Trophoblast cell (in vitro differentiated cells and primary cell): ENCODE results near the gene BABAM2.

Experiments used
- DNase-seq, 2 donors: peaks; one replicate each; pipeline ENCODE4 v3.0.0-alpha.2; 2016
- H2AFZ ChIP-seq: 2 replicates; pipeline ENCODE4 v1.6.1; 2013; ENCODE audit warnings: low read length, moderate library complexity, mild to moderate bottlenecking; ENCODE audit not compliant: insufficient read depth, poor library complexity
- H2AK5ac ChIP-seq: 2 replicates; pipeline ENCODE4 v1.6.1; 2013; ENCODE audit warnings: mild to moderate bottlenecking, low read length
- H2BK120ac ChIP-seq: 2 replicates; pipeline ENCODE4 v1.6.1; 2013; ENCODE audit warnings: low read length, mild to moderate bottlenecking, moderate library complexity; ENCODE audit not compliant: insufficient read depth, poor library complexity
- H2BK12ac ChIP-seq: 2 replicates; pipeline ENCODE4 v1.6.1; 2013; ENCODE audit warnings: mild to moderate bottlenecking, low read length, moderate library complexity
- H2BK5ac ChIP-seq: 2 replicates; pipeline ENCODE4 v1.6.1; 2013; ENCODE audit warnings: low read length, low read depth, moderate library complexity, mild to moderate bottlenecking; ENCODE audit not compliant: poor library complexity
- H3K14ac ChIP-seq: 2 replicates; pipeline ENCODE4 v1.6.1; 2013; ENCODE audit warnings: mild to moderate bottlenecking, low read length
- H3K18ac ChIP-seq: 2 replicates; pipeline ENCODE4 v1.6.1; 2013; ENCODE audit warnings: mild to moderate bottlenecking, low read length
- H3K23ac ChIP-seq: 2 replicates; pipeline ENCODE4 v1.6.1; 2013; ENCODE audit warnings: low read length
- H3K27ac ChIP-seq: 2 replicates; pipeline ENCODE4 v1.5.1; 2013; ENCODE audit warnings: low read depth, mild to moderate bottlenecking, inconsistent platforms, low read length, moderate library complexity
- H3K27me3 ChIP-seq: 2 replicates; pipeline ENCODE4 v1.6.1; 2013; ENCODE audit warnings: inconsistent platforms, mild to moderate bottlenecking, low read length, moderate library complexity; ENCODE audit not compliant: insufficient read depth
- H3K36me3 ChIP-seq, 2 experiments: 1 replicate in 1 of 2; 2 replicates in 1 of 2; pipeline ENCODE4 v1.6.1; 2013; ENCODE audit warnings: low read length in 2 of 2, mild to moderate bottlenecking in 2 of 2, moderate library complexity in 1 of 2; ENCODE audit not compliant: insufficient read depth in 2 of 2, control insufficient read depth in 1 of 2
- H3K4ac ChIP-seq: 2 replicates; pipeline ENCODE4 v1.6.1; 2013; ENCODE audit warnings: low read depth, mild to moderate bottlenecking, low read length, moderate library complexity
- H3K4me1 ChIP-seq, 2 experiments: 1 replicate in 1 of 2; 2 replicates in 1 of 2; pipeline ENCODE4 v1.6.1; 2013; ENCODE audit warnings: low read length in 2 of 2, mild to moderate bottlenecking in 2 of 2, moderate library complexity in 1 of 2; ENCODE audit not compliant: insufficient read depth in 2 of 2, control insufficient read depth in 1 of 2
- H3K4me2 ChIP-seq: 2 replicates; pipeline ENCODE4 v1.6.1; 2013; ENCODE audit warnings: inconsistent platforms, mild to moderate bottlenecking, low read length, moderate library complexity
- H3K4me3 ChIP-seq: 2 replicates; pipeline ENCODE4 v1.5.1; 2013; ENCODE audit warnings: mild to moderate bottlenecking, low read depth, low read length, inconsistent platforms
- H3K79me1 ChIP-seq: one replicate; pipeline ENCODE4 v1.6.1; 2013; ENCODE audit warnings: low read length
- H3K79me2 ChIP-seq: 2 replicates; pipeline ENCODE4 v1.6.1; 2013; ENCODE audit warnings: low read length, mild to moderate bottlenecking; ENCODE audit not compliant: control insufficient read depth, insufficient read depth, poor library complexity
- H3K9ac ChIP-seq: 2 replicates; pipeline ENCODE4 v1.6.1; 2013; ENCODE audit warnings: mild to moderate bottlenecking, low read length
- H3K9me3 ChIP-seq: 2 replicates; pipeline ENCODE4 v1.6.1; 2013; ENCODE audit warnings: low read depth, mild to moderate bottlenecking, control low read depth, inconsistent platforms, low read length; ENCODE audit not compliant: insufficient read depth
- H4K12ac ChIP-seq: 2 replicates; pipeline ENCODE4 v1.6.1; 2013; ENCODE audit warnings: low read depth, mild to moderate bottlenecking, low read length, moderate library complexity
- H4K8ac ChIP-seq: 2 replicates; pipeline ENCODE4 v1.6.1; 2013; ENCODE audit warnings: low read depth, mild to moderate bottlenecking, low read length, moderate library complexity
- H4K91ac ChIP-seq: one replicate; pipeline ENCODE4 v1.6.1; 2013; ENCODE audit warnings: low read depth, mild to moderate bottlenecking, low read length, moderate library complexity
- WGBS: extraction: QIAGEN DNeasy Blood & Tissue Kit; methylation state at CpG from one replicate; pipeline ENCODE4 v1.1.7; 2013; ENCODE audit warnings: missing lambda C conversion rate; ENCODE audit not compliant: insufficient read length, insufficient coverage; ENCODE audit errors: extremely low coverage; 5-methylcytosine and 5-hydroxymethylcytosine counted together

Gene BABAM2

GRCh38 chr2:28355521-28356094 is 465.1 kb downstream of the BABAM2 start:
- Histone ChIP-seq H2AK5ac (peak overlapping the region; percentile 80), H3K9ac (no peak overlapping the region), H2BK12ac (peak overlapping the region; percentile 67), H3K27ac (no peak overlapping the region), H3K18ac (peak overlapping the region; percentile 30), H4K91ac (peak overlapping the region; percentile 65), H4K12ac (no peak overlapping the region), H2AFZ (no peak overlapping the region), H2BK120ac (no peak overlapping the region), H3K4ac (no peak overlapping the region), H2BK5ac (no peak overlapping the region), H3K9me3 (no peaks in the 10 kb centered on the region), H3K4me3 (no peak overlapping the region), H3K36me3 (no peaks in the 10 kb centered on the region), H3K4me2 (no peak overlapping the region), H3K79me2 (peaks cover 2% of the 10 kb centered on the region), H3K14ac (peak overlapping the region; percentile 49), H3K23ac (no peak overlapping the region), H3K4me1 (peaks cover 25 to 27% of the 10 kb centered on the region in 2 experiments), H3K27me3 (no peaks in the 10 kb centered on the region), H3K79me1 (peaks cover 14% of the 10 kb centered on the region), H4K8ac (peak overlapping the region; percentile 55)
- DNase-seq = no peak
- no CpG with 5 or more reads among the region's 6 CpGs for WGBS

- Histone ChIP-seq H2AFZ (no peak overlapping the region), H3K36me3 (no peaks in the 10 kb centered on the region), H3K4me3 (no peak overlapping the region), H2BK12ac (peak overlapping the region; percentile 90), H4K8ac (peak overlapping the region; percentile 17), H3K27me3 (no peaks in the 10 kb centered on the region), H2BK5ac (no peak overlapping the region), H3K79me2 (peaks cover 2% of the 10 kb centered on the region), H3K4ac (no peak overlapping the region), H3K9ac (no peak overlapping the region), H2AK5ac (peak overlapping the region; percentile 66), H3K23ac (no peak overlapping the region), H3K27ac (no peak overlapping the region), H3K4me2 (no peak overlapping the region), H3K4me1 (peaks cover 30 to 34% of the 10 kb centered on the region in 2 experiments), H4K12ac (no peak overlapping the region), H3K79me1 (peaks cover 17% of the 10 kb centered on the region), H4K91ac (peak overlapping the region; percentile 65), H3K9me3 (no peaks in the 10 kb centered on the region), H3K18ac (peak overlapping the region; percentile 20), H3K14ac (peak overlapping the region; percentile 49), H2BK120ac (peak overlapping the region; percentile 14)
- WGBS = no CpG with 5 or more reads among the region's 17 CpGs
- DNase-seq = peak in 1 of 2 donors; percentile 18
Observed at GRCh38 chr2:28356095-28356911, 465.8 kb downstream of the BABAM2 start.

GRCh38 chr2:28357055-28357454 is 466.5 kb downstream of the BABAM2 start:
- Histone ChIP-seq H2AK5ac (no peak overlapping the region), H3K27me3 (no peaks in the 10 kb centered on the region), H3K79me1 (peaks cover 17% of the 10 kb centered on the region), H3K4me1 (peaks cover 27 to 35% of the 10 kb centered on the region in 2 experiments), H3K23ac (no peak overlapping the region), H4K91ac (no peak overlapping the region), H2BK12ac (no peak overlapping the region), H2BK5ac (no peak overlapping the region), H3K9ac (no peak overlapping the region), H3K9me3 (no peaks in the 10 kb centered on the region), H3K4me2 (no peak overlapping the region), H3K79me2 (peaks cover 2% of the 10 kb centered on the region), H3K18ac (no peak overlapping the region), H4K12ac (no peak overlapping the region), H3K27ac (no peak overlapping the region), H2BK120ac (no peak overlapping the region), H3K4me3 (no peak overlapping the region), H3K36me3 (no peaks in the 10 kb centered on the region), H4K8ac (no peak overlapping the region), H2AFZ (no peak overlapping the region), H3K4ac (no peak overlapping the region), H3K14ac (no peak overlapping the region)
- no CpG with 5 or more reads among the region's 5 CpGs for WGBS
- no peak for DNase-seq

- Histone ChIP-seq H3K79me2 (peaks cover 2% of the 10 kb centered on the region), H3K9ac (no peak overlapping the region), H4K91ac (peak overlapping the region; percentile 8), H3K4ac (no peak overlapping the region), H3K4me1 (peaks cover 25 to 34% of the 10 kb centered on the region in 2 experiments), H2AK5ac (no peak overlapping the region), H3K27me3 (no peaks in the 10 kb centered on the region), H2AFZ (no peak overlapping the region), H4K12ac (no peak overlapping the region), H3K36me3 (no peaks in the 10 kb centered on the region), H3K18ac (no peak overlapping the region), H3K27ac (no peak overlapping the region), H2BK12ac (no peak overlapping the region), H3K4me2 (no peak overlapping the region), H3K23ac (no peak overlapping the region), H2BK120ac (no peak overlapping the region), H3K9me3 (no peaks in the 10 kb centered on the region), H3K79me1 (peaks cover 13% of the 10 kb centered on the region), H4K8ac (no peak overlapping the region), H3K14ac (no peak overlapping the region), H3K4me3 (no peak overlapping the region), H2BK5ac (no peak overlapping the region)
- no CpG with 5 or more reads among the region's 19 CpGs for WGBS
- DNase-seq = no peak
Observed at GRCh38 chr2:28357948-28358667, 467.6 kb downstream of the BABAM2 start.
